Measurements from ENCODE around the gene USP25.

- TF ChIP-seq CTCF (IDR thresholded peaks at IDR 0.05; ENCODE audit: low read depth, low read length, poor library complexity, severe bottlenecking) (no peak), EZH2phosphoT487 (IDR thresholded peaks at IDR 0.05; ENCODE audit: borderline replicate concordance, low read length) (no peak)
Measured at GRCh38 chr21:15904389-15904788, 174.6 kb downstream of the USP25 start.

Data from DOHH2 (cell line).